Stimulated activated CD4-positive, alpha-beta T cell treated with anti-CD3 and anti-CD28 coated beads, Interleukin-2, amount 100 ng/mL, for 48 hours (primary cell): Measurements from ENCODE around the gene NIPAL3.
"Not testable (repeated sequence)": the region's sequence is repeated elsewhere in the genome, so short reads cannot be mapped to it uniquely, and the experiment has no call there.

Source experiments
- DNase-seq, 2 donors: peaks; one replicate each; pipeline ENCODE4 v3.0.0-alpha.2; 2020

NIPAL3 gene

GRCh38 chr1:24493785-24494184, 78.2 kb downstream of the NIPAL3 start:
- DNase-seq = no peak

GRCh38 chr1:24498589-24498988, 83.0 kb downstream of the NIPAL3 start:
- no peak for DNase-seq

- DNase-seq = no peak
These were observed 84.9 kb downstream of the NIPAL3 start for GRCh38 chr1:24500448-24501048.

- DNase-seq = no peak
These were observed 85.9 kb downstream of the NIPAL3 start for GRCh38 chr1:24501371-24502064.

GRCh38 chr1:24502065-24502708, 86.6 kb downstream of the NIPAL3 start:
- DNase-seq = peak; percentile 60 to 64

- peak; percentile 76 to 86 for DNase-seq
These were observed 87.1 kb downstream of the NIPAL3 start, which contains the start of gene RCAN3 for GRCh38 chr1:24502709-24503058. TSS of gene RCAN3 (plus strand) at chr1:24502836. CDS start at chr1:24514373, 11,537 bp downstream.

- DNase-seq = no peak
These were observed 87.6 kb downstream of the NIPAL3 start for GRCh38 chr1:24503059-24503751.

GRCh38 chr1:24503870-24504523, 88.4 kb downstream of the NIPAL3 start:
- no peak for DNase-seq

GRCh38 chr1:24504560-24504959, 89.0 kb downstream of the NIPAL3 start:
- no peak for DNase-seq

- no peak for DNase-seq
These were observed 90.2 kb downstream of the NIPAL3 start for GRCh38 chr1:24505816-24506215.

GRCh38 chr1:24506691-24507381, 91.2 kb downstream of the NIPAL3 start:
- DNase-seq = no peak

GRCh38 chr1:24507405-24507804, 91.8 kb downstream of the NIPAL3 start:
- no peak for DNase-seq

GRCh38 chr1:24508911-24509310, 93.3 kb downstream of the NIPAL3 start:
- no peak for DNase-seq

GRCh38 chr1:24513706-24514105, 98.1 kb downstream of the NIPAL3 start:
- no peak for DNase-seq

GRCh38 chr1:24514946-24515345, 99.3 kb downstream of the NIPAL3 start:
- no peak for DNase-seq

- DNase-seq = not testable (repeated sequence)
These were observed 100.1 kb downstream of the NIPAL3 start for GRCh38 chr1:24515671-24516209.

- no peak for DNase-seq
These were observed 100.9 kb downstream of the NIPAL3 start for GRCh38 chr1:24516506-24516905.

GRCh38 chr1:24517898-24518297, 102.3 kb downstream of the NIPAL3 start:
- no peak for DNase-seq

GRCh38 chr1:24520282-24520681, 104.7 kb downstream of the NIPAL3 start:
- DNase-seq = not testable (repeated sequence)
